Activated CD4-positive, alpha-beta memory T cell treated with anti-CD3 and anti-CD28 coated beads for 36 hours (primary cell): ENCODE results near the gene TPP1. TPM values are rescaled to one million over a fixed set of nuclear protein-coding genes. Genes with fewer than 3 reads are reported as not detected.

Source experiments
- CTCF ChIA-PET: fragments of 350-600 bp; sonication (Branson Sonifier 250); formaldehyde crosslinking; loops from one replicate; lab custom pipeline; 2021; ENCODE audit warnings: antibody characterized with exemption, inconsistent platforms; lab: Charles Lee
- POLR2A ChIA-PET: fragments of 350-600 bp; sonication (Branson Sonifier 250); formaldehyde crosslinking; loops from one replicate; lab custom pipeline; 2021; ENCODE audit warnings: antibody characterized with exemption; lab: Charles Lee
- DNase-seq: peaks from one replicate; pipeline ENCODE4 v3.0.0-alpha.2; 2020
- H3K27ac Mint-ChIP-seq: one replicate; pipeline ENCODE4 v1.8.0; 2021; ENCODE audit warnings: mixed read lengths
- H3K27me3 Mint-ChIP-seq: one replicate; pipeline ENCODE4 v1.8.0; 2021; ENCODE audit warnings: mixed read lengths
- H3K36me3 Mint-ChIP-seq: one replicate; pipeline ENCODE4 v1.8.0; 2021; ENCODE audit warnings: mixed read lengths
- H3K4me1 Mint-ChIP-seq: one replicate; pipeline ENCODE4 v1.8.0; 2021; ENCODE audit warnings: low read depth, mixed read lengths
- H3K4me3 Mint-ChIP-seq: one replicate; pipeline ENCODE4 v1.8.0; 2021; ENCODE audit warnings: mild to moderate bottlenecking, mixed read lengths
- H3K9me3 Mint-ChIP-seq: one replicate; pipeline ENCODE4 v1.8.0; 2021; ENCODE audit warnings: mixed read lengths
- intact Hi-C: fragments of 100-400 bp; cut with micrococcal nuclease; formaldehyde crosslinking; loops from one replicate; pipeline ENCODE4 v1.15.1; 2023
- total RNA-seq, 2 experiments: library from RNA; stranded (reverse); gene quantifications; one replicate each; pipeline ENCODE4 v1.2.3, GENCODE V29; 2021

TPP1 gene
- total RNA-seq, 2 experiments from 2014 or later = 53.2 to 56.6 TPM

DNA sequence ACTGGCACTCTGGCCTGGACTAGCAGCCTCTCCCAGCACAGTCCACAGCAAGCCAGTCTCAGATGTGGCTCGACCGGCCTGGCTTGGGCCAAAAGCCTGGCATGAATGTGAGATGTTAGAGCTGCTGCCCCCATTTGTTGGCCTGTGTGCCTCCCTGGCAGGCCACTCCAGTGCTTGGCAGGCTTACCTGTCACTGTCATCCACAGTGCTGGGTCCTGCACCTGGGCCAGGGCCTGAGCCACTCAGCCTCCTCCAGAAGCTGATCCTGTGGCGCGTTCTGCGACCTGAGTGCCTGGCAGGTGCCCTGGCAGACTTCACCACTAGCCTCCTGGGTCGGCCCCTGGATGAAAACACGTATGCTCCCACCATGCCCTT is 51.9 kb downstream of the TPP1 start:
- Mint-ChIP-seq H3K9me3 (no peaks in the 10 kb centered on the region), H3K4me1 (no peaks in the 10 kb centered on the region), H3K36me3 (no peaks in the 10 kb centered on the region), H3K27ac (no peak overlapping the region), H3K27me3 (no peaks in the 10 kb centered on the region), H3K4me3 (no peak overlapping the region)
- intact Hi-C loops = no loop called here
- ChIA-PET POLR2A (no interaction called here), CTCF (no interaction called here)
- DNase-seq = no peak

GRCh38 chr11:6566704-6567370 is 52.4 kb downstream of the TPP1 start:
- no peak for DNase-seq
- H3K9me3 Mint-ChIP-seq = no peaks in the 10 kb centered on the region
- H3K27me3 Mint-ChIP-seq = no peaks in the 10 kb centered on the region
- intact Hi-C loops = no loop called here
- H3K27ac Mint-ChIP-seq = no peak overlapping the region
- CTCF ChIA-PET = no interaction called here
- H3K4me3 Mint-ChIP-seq = no peak overlapping the region
- no peaks in the 10 kb centered on the region for H3K36me3 Mint-ChIP-seq
- no peaks in the 10 kb centered on the region for H3K4me1 Mint-ChIP-seq
- POLR2A ChIA-PET = no interaction called here

GRCh38 chr11:6565988-6566703 is 53.1 kb downstream of the TPP1 start:
- no peak overlapping the region for H3K27ac Mint-ChIP-seq
- no peaks in the 10 kb centered on the region for H3K27me3 Mint-ChIP-seq
- H3K4me3 Mint-ChIP-seq = no peak overlapping the region
- DNase-seq = no peak
- POLR2A ChIA-PET = no interaction called here
- no peaks in the 10 kb centered on the region for H3K4me1 Mint-ChIP-seq
- no peaks in the 10 kb centered on the region for H3K9me3 Mint-ChIP-seq
- intact Hi-C loops = no loop called here
- H3K36me3 Mint-ChIP-seq = peaks cover 2% of the 10 kb centered on the region
- CTCF ChIA-PET = no interaction called here

DNA sequence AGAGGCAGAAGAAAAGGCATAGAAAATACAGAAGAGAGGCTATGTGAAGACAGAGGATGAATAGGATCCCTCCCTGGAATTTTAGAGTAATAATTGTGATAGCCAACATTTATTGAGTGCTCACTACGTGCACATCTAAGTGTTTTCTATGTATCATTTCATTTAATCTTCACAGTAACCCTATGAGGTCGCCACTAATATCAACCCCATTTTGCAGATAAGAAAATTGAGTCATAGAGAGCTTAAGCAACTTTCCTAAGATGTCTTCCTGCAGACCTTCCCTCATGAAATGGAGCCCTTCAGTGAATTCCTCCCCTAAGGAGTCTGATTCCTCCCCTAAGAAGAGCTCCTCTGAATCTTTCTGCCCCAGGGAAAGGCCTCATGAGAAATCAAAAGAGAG is 53.9 kb downstream of the TPP1 start:
- CTCF ChIA-PET = no interaction called here
- H3K27me3 Mint-ChIP-seq = no peaks in the 10 kb centered on the region
- H3K27ac Mint-ChIP-seq = no peak overlapping the region
- no peak for DNase-seq
- peaks cover 2% of the 10 kb centered on the region for H3K36me3 Mint-ChIP-seq
- no peaks in the 10 kb centered on the region for H3K9me3 Mint-ChIP-seq
- no peaks in the 10 kb centered on the region for H3K4me1 Mint-ChIP-seq
- intact Hi-C loops = no loop called here
- POLR2A ChIA-PET = no interaction called here
- no peak overlapping the region for H3K4me3 Mint-ChIP-seq

DNA sequence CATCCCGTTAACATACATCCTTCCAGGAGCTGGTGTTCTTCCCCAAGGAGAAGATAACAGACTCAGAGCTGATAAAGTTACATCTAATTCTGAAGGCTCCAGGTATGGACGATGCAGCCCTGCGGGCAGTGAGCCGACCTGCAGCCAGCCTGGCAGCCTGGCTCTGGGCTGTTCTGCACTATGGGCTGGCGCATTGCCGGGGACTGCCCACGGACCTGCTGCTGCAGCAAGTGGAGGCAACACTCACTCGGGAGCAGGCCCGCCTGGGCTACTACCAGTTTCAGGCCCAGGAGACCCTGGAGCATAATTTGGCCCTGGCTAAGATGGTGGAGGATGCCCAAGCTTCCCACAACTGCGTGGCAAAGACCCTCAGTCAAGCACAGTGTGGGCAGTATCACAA is 55.6 kb downstream of the TPP1 start:
- Mint-ChIP-seq H3K36me3 (peaks cover 2% of the 10 kb centered on the region), H3K4me1 (no peaks in the 10 kb centered on the region), H3K9me3 (no peaks in the 10 kb centered on the region), H3K27me3 (no peaks in the 10 kb centered on the region), H3K4me3 (no peak overlapping the region), H3K27ac (no peak overlapping the region)
- CTCF ChIA-PET = interaction anchor here (1.0 to 1.2 kb wide), 2 partner anchors 120 to 142 kb away, joined by 3 to 4 read pairs; partner anchors contain the start of gene MRPL17
- DNase-seq = no peak
- intact Hi-C loops = no loop called here
- POLR2A ChIA-PET = no interaction called here

DNA sequence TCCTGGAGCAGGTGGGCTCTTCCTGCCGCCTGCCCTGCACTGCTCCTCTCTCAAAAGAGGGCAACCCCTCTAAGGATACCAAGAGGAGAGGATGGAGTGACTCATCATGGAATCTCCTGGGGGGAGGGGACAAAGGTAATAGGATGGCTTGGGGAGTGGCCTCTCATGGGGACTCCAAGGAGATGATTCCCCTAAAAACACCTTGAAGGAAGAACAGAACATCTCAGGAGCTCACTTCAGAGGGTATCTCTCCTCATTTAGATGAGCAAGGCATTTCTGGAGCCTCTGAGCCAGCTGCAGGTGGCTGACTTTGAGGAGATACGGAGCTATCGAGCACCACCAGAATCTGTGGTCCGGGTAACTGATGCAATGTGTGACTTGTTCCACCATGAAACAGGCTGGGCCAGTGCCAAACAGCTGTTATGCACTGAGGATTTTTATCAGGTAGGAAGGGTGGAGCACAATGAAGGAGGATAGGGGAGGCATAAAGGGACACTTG is 56.1 kb downstream of the TPP1 start:
- Mint-ChIP-seq H3K27me3 (no peaks in the 10 kb centered on the region), H3K27ac (no peak overlapping the region), H3K4me1 (no peaks in the 10 kb centered on the region), H3K4me3 (no peak overlapping the region), H3K36me3 (peaks cover 2% of the 10 kb centered on the region), H3K9me3 (no peaks in the 10 kb centered on the region)
- DNase-seq = no peak
- POLR2A ChIA-PET = no interaction called here
- intact Hi-C loops = no loop called here
- CTCF ChIA-PET = interaction anchor here (0.6 to 1.2 kb wide), 3 partner anchors 32 to 143 kb away, joined by 3 to 4 read pairs (median 3); partner anchors contain the start of gene MRPL17

Other genes with a start within 250 kb of the TPP1 start
- 10 to 100 TPM; 23.4 to 23.8 TPM for gene SMPD1, start 228.9 kb downstream of the TPP1 start, total RNA-seq
- 10 to 100 TPM; 51.6 to 55.3 TPM for gene APBB1, start 200.3 kb downstream of the TPP1 start, total RNA-seq
- gene HPX, start 178.4 kb downstream of the TPP1 start, total RNA-seq = under 1 TPM in 1 of 2 experiments, not detected in 1; 0.56 TPM
- gene TRIM3, start 145.5 kb downstream of the TPP1 start, total RNA-seq = 1 to 10 TPM; 6.4 to 8.0 TPM
- 10 to 100 TPM; 35.1 to 37.8 TPM for gene ARFIP2, start 138.1 kb downstream of the TPP1 start, total RNA-seq
- gene TIMM10B, start 137.9 kb downstream of the TPP1 start, total RNA-seq = 10 to 100 TPM; 40.2 to 41.3 TPM
- gene DNHD1, start 122.1 kb downstream of the TPP1 start, total RNA-seq = 10 to 100 TPM; 18.6 to 20.3 TPM
- gene RRP8, start 15.8 kb downstream of the TPP1 start, total RNA-seq = 10 to 100 TPM; 34.9 to 37.5 TPM
- gene ILK, start 15.6 kb downstream of the TPP1 start, total RNA-seq = 10 to 100 TPM; 89.2 to 95.8 TPM
- gene TAF10, start 7.2 kb downstream of the TPP1 start, total RNA-seq = 100 to 1,000 TPM; 158 to 165 TPM
- gene DCHS1, start 36.4 kb upstream of the TPP1 start, total RNA-seq = under 1 TPM; 0.80 to 0.90 TPM
- gene MRPL17, start 63.9 kb upstream of the TPP1 start, total RNA-seq = 100 to 1,000 TPM in 1 of 2 experiments, 10 to 100 TPM in 1; 98.5 to 102 TPM
- gene OR2AG2, start 152.6 kb upstream of the TPP1 start, total RNA-seq = not detected
- not detected for gene OR2AG1, start 163.6 kb upstream of the TPP1 start, total RNA-seq
- not detected for gene OR6A2, start 180.3 kb upstream of the TPP1 start, total RNA-seq
- not detected for gene OR10A5, start 226.3 kb upstream of the TPP1 start, total RNA-seq
- not detected for gene OR10A2, start 243.6 kb upstream of the TPP1 start, total RNA-seq